Lower leg skin (tissue), 4 donors: Measurements from ENCODE around the gene PTPRN2. TPM values are rescaled to one million over a fixed set of nuclear protein-coding genes. Genes with fewer than 3 reads are reported as not detected.

Source experiments
- DNase-seq, 2 donors: peaks; one replicate each; pipeline ENCODE4 v3.0.0-alpha.2; 2019; ENCODE audit warnings: low spot score in 2 of 2
- H3K4me3 ChIP-seq: fragments of 200-600 bp; sonication (generic); 2 replicates; pipeline ENCODE4 v1.5.1; 2017; ENCODE audit warnings: mild to moderate bottlenecking, low read depth; ENCODE audit not compliant: poor library complexity, severe bottlenecking
- CTCF ChIP-seq, 3 donors: fragments of 450-650 bp; IDR thresholded peaks; one replicate each; pipeline ENCODE4 v1.5.1; 2016; ENCODE audit warnings: antibody characterized with exemption in 3 of 3, mild to moderate bottlenecking in 3 of 3, moderate library complexity in 2 of 3
- POLR2A ChIP-seq, 2 donors: fragments of 450-650 bp; IDR thresholded peaks; one replicate each; pipeline ENCODE4 v1.6.1; 2016 to 2017; ENCODE audit warnings: antibody characterized with exemption in 2 of 2, mild to moderate bottlenecking in 1 of 2, moderate library complexity in 1 of 2
- WGBS, 2 donors: methylation state at CpG; one replicate each; pipeline ENCODE4 v1.1.5; 2018; 5-methylcytosine and 5-hydroxymethylcytosine counted together
- intact Hi-C: fragments of 100-400 bp; cut with DNase I; formaldehyde crosslinking; loops from one replicate; pipeline ENCODE4 v1.15.0; 2023; ENCODE audit warnings: low total_unique reads
- total RNA-seq, 4 donors: library from RNA; depleted of rRNA; stranded (reverse); fragments of >200 nt; gene quantifications; one replicate each; pipeline ENCODE4 v1.1.0, GENCODE V29; 2016

PTPRN2 gene
- total RNA-seq, 4 donors from 2014 or later = 0.11 to 1.6 (median 0.92) TPM

- TF ChIP-seq CTCF (IDR thresholded peaks at IDR 0.05) = no peak
- no peak for TF ChIP-seq POLR2A (IDR thresholded peaks at IDR 0.05)
- H3K4me3 ChIP-seq = no peak overlapping the region
- 78 to 80% methylated on average over 19 of the region's 19 CpGs for WGBS, 2 donors
- intact Hi-C loops = no loop called here
- DNase-seq = no peak
Observed at GRCh38 chr7:157769526-157770215, 818.0 kb downstream of the PTPRN2 start.

GRCh38 chr7:157769086-157769485 lies 818.5 kb downstream of the PTPRN2 start:
- intact Hi-C loops = no loop called here

GRCh38 chr7:157768198-157768597 lies 819.4 kb downstream of the PTPRN2 start:
- no peak overlapping the region for H3K4me3 ChIP-seq
- DNase-seq = no peak
- WGBS, 2 donors = 71 to 78% methylated on average over 21 to 22 of the region's 22 CpGs
- no peak for TF ChIP-seq POLR2A (IDR thresholded peaks at IDR 0.05)
- TF ChIP-seq CTCF (IDR thresholded peaks at IDR 0.05) = no peak
- intact Hi-C loops = no loop called here

More at GRCh38 chr7:157769086-157769485, 818.5 kb downstream of the PTPRN2 start:
- DNase-seq = no peak
- no peak overlapping the region for H3K4me3 ChIP-seq
- 54 to 59% methylated on average over 17 of the region's 17 CpGs for WGBS, 2 donors
- TF ChIP-seq POLR2A (IDR thresholded peaks at IDR 0.05) = no peak
- no peak for TF ChIP-seq CTCF (IDR thresholded peaks at IDR 0.05)

- intact Hi-C loops = no loop called here
- 79 to 80% methylated on average over 14 of the region's 14 CpGs for WGBS, 2 donors
- no peak for DNase-seq
- TF ChIP-seq POLR2A (IDR thresholded peaks at IDR 0.05) = no peak
- TF ChIP-seq CTCF (IDR thresholded peaks at IDR 0.05) = no peak
- no peak overlapping the region for H3K4me3 ChIP-seq
Observed at GRCh38 chr7:157767506-157768197, 820.0 kb downstream of the PTPRN2 start.

GRCh38 chr7:157766098-157766497 lies 821.5 kb downstream of the PTPRN2 start:
- intact Hi-C loops = no loop called here
- no peak overlapping the region for H3K4me3 ChIP-seq
- no peak for DNase-seq
- TF ChIP-seq POLR2A (IDR thresholded peaks at IDR 0.05) (no peak), CTCF (IDR thresholded peaks at IDR 0.05) (peak in 1 of 3 donors; percentile 5)
